Neural cell (in vitro differentiated cells): ENCODE data around the gene MEIOB. TPM values are rescaled to one million over a fixed set of nuclear protein-coding genes. Genes with fewer than 3 reads are reported as not detected.

Source experiments
- H2AFZ ChIP-seq: fragments of 200-600, 300-800 bp; sonication (generic), shearing (Covaris generic); 2 replicates; pipeline ENCODE4 v1.6.0; 2014; ENCODE audit warnings: low read depth, mild to moderate bottlenecking, antibody characterized with exemption, low read length, moderate library complexity
- H3F3A ChIP-seq: fragments of 200-600 bp; shearing (Covaris generic); 2 replicates; pipeline ENCODE4 v1.6.1; 2016; ENCODE audit warnings: mild to moderate bottlenecking, moderate library complexity, mixed read lengths, antibody characterized with exemption, low read length; ENCODE audit not compliant: insufficient read depth, poor library complexity, severe bottlenecking
- H3K27ac ChIP-seq: fragments of 200-600, 300-800 bp; sonication (generic), shearing (Covaris generic); 2 replicates; pipeline ENCODE4 v1.5.1; 2014; ENCODE audit warnings: mild to moderate bottlenecking, low read length, moderate library complexity
- H3K27me3 ChIP-seq: fragments of 300-800, 200-600 bp; sonication (generic), shearing (Covaris generic); 2 replicates; pipeline ENCODE4 v1.6.0; 2014; ENCODE audit warnings: mild to moderate bottlenecking, low read depth, low read length, moderate library complexity; ENCODE audit not compliant: insufficient read depth
- H3K36me3 ChIP-seq: fragments of 300-800, 200-600 bp; sonication (generic), shearing (Covaris generic); 2 replicates; pipeline ENCODE4 v1.5.1; 2014; ENCODE audit warnings: mild to moderate bottlenecking, antibody characterized with exemption, low read length, moderate library complexity; ENCODE audit not compliant: insufficient read depth
- H3K4me2 ChIP-seq: fragments of 300-800, 200-600 bp; sonication (generic), shearing (Covaris generic); 2 replicates; pipeline ENCODE4 v1.6.0; 2014; ENCODE audit warnings: mild to moderate bottlenecking, low read length
- H3K4me3 ChIP-seq: fragments of 300-800, 200-600 bp; sonication (generic), shearing (Covaris generic); 2 replicates; pipeline ENCODE4 v1.5.1; 2014; ENCODE audit warnings: mild to moderate bottlenecking, low read length, moderate library complexity
- H3K79me2 ChIP-seq: fragments of 200-600 bp; shearing (Covaris generic); replicated peaks from 2 replicates; pipeline ENCODE4 v1.6.0; 2014; ENCODE audit warnings: mild to moderate bottlenecking, low read length, moderate library complexity; ENCODE audit not compliant: insufficient read depth
- H3K9ac ChIP-seq: fragments of 300-800, 200-600 bp; sonication (generic), shearing (Covaris generic); 2 replicates; pipeline ENCODE4 v1.6.1; 2016; ENCODE audit warnings: mild to moderate bottlenecking, low read length, mixed read lengths
- H3K9me2 ChIP-seq: fragments of 200-600 bp; shearing (Covaris generic); 2 replicates; pipeline ENCODE4 v1.6.1; 2016; ENCODE audit warnings: mild to moderate bottlenecking, low read length, mixed read lengths; ENCODE audit not compliant: insufficient read depth
- H3K9me3 ChIP-seq: fragments of 200-600, 300-800 bp; sonication (generic), shearing (Covaris generic); 2 replicates; pipeline ENCODE4 v1.6.1; 2016; ENCODE audit warnings: mild to moderate bottlenecking, mixed run types, low read length, moderate library complexity, mixed read lengths
- H4K20me1 ChIP-seq: fragments of 200-600 bp; shearing (Covaris generic); 2 replicates; pipeline ENCODE4 v1.6.1; 2016; ENCODE audit warnings: mild to moderate bottlenecking, mixed run types; ENCODE audit not compliant: insufficient read depth
- CTCF ChIP-seq: fragments of 450-650 bp; IDR thresholded peaks from 2 replicates; pipeline ENCODE4 v1.5.1; 2014; ENCODE audit warnings: antibody characterized with exemption, mild to moderate bottlenecking, moderate library complexity; ENCODE audit not compliant: poor library complexity, severe bottlenecking
- EP300 ChIP-seq: fragments of 450-650 bp; conservative IDR thresholded peaks from 2 replicates; pipeline ENCODE4 v1.6.1; 2014; ENCODE audit warnings: antibody characterized with exemption, mild to moderate bottlenecking, moderate library complexity; ENCODE audit not compliant: poor library complexity, severe bottlenecking
- EZH2 ChIP-seq: fragments of 200-600, 300-800 bp; shearing (Covaris generic), sonication (generic); IDR thresholded peaks from 2 replicates; pipeline ENCODE4 v1.6.1; 2014; ENCODE audit warnings: antibody characterized with exemption, low read length, borderline replicate concordance, mild to moderate bottlenecking; ENCODE audit not compliant: insufficient read depth, poor library complexity, severe bottlenecking
- MXI1 ChIP-seq: fragments of 450-650 bp; conservative IDR thresholded peaks from 2 replicates; pipeline ENCODE4 v1.6.1; 2014; ENCODE audit warnings: antibody characterized with exemption, mild to moderate bottlenecking; ENCODE audit not compliant: poor library complexity, severe bottlenecking
- POLR2AphosphoS5 ChIP-seq: IDR thresholded peaks from 2 replicates; pipeline ENCODE4 v1.6.1; 2012
- RAD21 ChIP-seq: fragments of 450-650 bp; conservative IDR thresholded peaks from 2 replicates; pipeline ENCODE4 v1.6.1; 2014; ENCODE audit warnings: antibody characterized with exemption, mild to moderate bottlenecking, moderate library complexity
- REST ChIP-seq: IDR thresholded peaks from 2 replicates; pipeline ENCODE4 v1.6.1; 2012; ENCODE audit warnings: borderline replicate concordance
- SMC3 ChIP-seq: fragments of 450-650 bp; conservative IDR thresholded peaks from 2 replicates; pipeline ENCODE4 v1.6.1; 2014; ENCODE audit warnings: antibody characterized with exemption, mild to moderate bottlenecking, moderate library complexity; ENCODE audit not compliant: poor library complexity
- TAF1 ChIP-seq: IDR thresholded peaks from 2 replicates; pipeline ENCODE4 v1.6.1; 2012; ENCODE audit warnings: low read depth
- polyA plus RNA-seq: library from polyadenylated mRNA; depleted of rRNA; stranded (reverse); fragments of >200 nt; gene quantifications from 2 replicates; pipeline ENCODE4 v1.2.3, GENCODE V29; 2014

MEIOB gene
- polyA plus RNA-seq, 1 donor from 2014 or later = not detected

GRCh38 chr16:1908983-1909382, 37.0 kb upstream of the MEIOB start:
- no peaks in the 10 kb centered on the region for H3K27me3 ChIP-seq
- no peak overlapping the region for H3K4me3 ChIP-seq
- H3K27ac ChIP-seq = no peak overlapping the region
- no peak overlapping the region for H3K9ac ChIP-seq
- H2AFZ ChIP-seq = no peak overlapping the region
- H3K9me2 ChIP-seq = no peaks in the 10 kb centered on the region
- H3K36me3 ChIP-seq = no peaks in the 10 kb centered on the region
- H3K9me3 ChIP-seq = no peaks in the 10 kb centered on the region
- H3K79me2 ChIP-seq = no peaks in the 10 kb centered on the region
- no peaks in the 10 kb centered on the region for H3F3A ChIP-seq
- TF ChIP-seq TAF1 = no peak
- no peak for TF ChIP-seq EP300
- no peak for TF ChIP-seq POLR2AphosphoS5
- TF ChIP-seq SMC3 = no peak
- no peak for TF ChIP-seq REST
- no peak for TF ChIP-seq RAD21
- no peak for TF ChIP-seq CTCF
- no peak overlapping the region for H3K4me2 ChIP-seq
- H4K20me1 ChIP-seq = no peaks in the 10 kb centered on the region

- no peak overlapping the region for H3K4me2 ChIP-seq
Measured at GRCh38 chr16:1908184-1908583, 36.2 kb upstream of the MEIOB start.

GRCh38 chr16:1907226-1907860, 35.4 kb upstream of the MEIOB start:
- no peak overlapping the region for H3K4me2 ChIP-seq
- no peaks in the 10 kb centered on the region for H3K27me3 ChIP-seq

More at GRCh38 chr16:1908184-1908583, 36.2 kb upstream of the MEIOB start:
- TF ChIP-seq TAF1 (no peak), POLR2AphosphoS5 (no peak), SMC3 (no peak), EP300 (no peak)
- Histone ChIP-seq H3K79me2 (no peaks in the 10 kb centered on the region), H3K36me3 (no peaks in the 10 kb centered on the region), H3K9me3 (no peaks in the 10 kb centered on the region), H3F3A (no peaks in the 10 kb centered on the region), H4K20me1 (no peaks in the 10 kb centered on the region), H3K9ac (no peak overlapping the region), H3K4me3 (no peak overlapping the region), H2AFZ (no peak overlapping the region), H3K9me2 (no peaks in the 10 kb centered on the region), H3K27me3 (no peaks in the 10 kb centered on the region), H3K27ac (no peak overlapping the region)

More at GRCh38 chr16:1907226-1907860, 35.4 kb upstream of the MEIOB start:
- no peaks in the 10 kb centered on the region for H3K9me2 ChIP-seq
- H3K36me3 ChIP-seq = no peaks in the 10 kb centered on the region
- no peak overlapping the region for H3K9ac ChIP-seq
- no peaks in the 10 kb centered on the region for H3K9me3 ChIP-seq
- TF ChIP-seq POLR2AphosphoS5 = no peak
- TF ChIP-seq RAD21 = no peak
- no peak for TF ChIP-seq REST
- TF ChIP-seq MXI1 = no peak
- no peak for TF ChIP-seq CTCF
- no peak for TF ChIP-seq TAF1
- no peak for TF ChIP-seq SMC3
- TF ChIP-seq EZH2 = no peak
- TF ChIP-seq EP300 = no peak
- H3K27ac ChIP-seq = no peak overlapping the region
- no peak overlapping the region for H2AFZ ChIP-seq
- no peaks in the 10 kb centered on the region for H3K79me2 ChIP-seq
- H3K4me3 ChIP-seq = no peak overlapping the region
- H3F3A ChIP-seq = no peaks in the 10 kb centered on the region
- no peaks in the 10 kb centered on the region for H4K20me1 ChIP-seq
